ENCODE data around the gene NRL. TPM values are rescaled to one million over a fixed set of nuclear protein-coding genes. Genes with fewer than 3 reads are reported as not detected.

The NRL gene
- polyA plus RNA-seq, 2 of the 4 experiments (the other 2 are of a cell fraction), result 0.93 to 0.97 TPM

GRCh38 chr14:24143511-24143910 is 28.8 kb upstream of the NRL start:
- no peak for TF ChIP-seq HMGXB4 (CRISPR knock-in tag; IDR thresholded peaks at IDR 0.05; ENCODE audit: borderline replicate concordance)
- no peak for TF ChIP-seq REST (IDR thresholded peaks at IDR 0.05)
- TF ChIP-seq MAZ (IDR thresholded peaks at IDR 0.05; ENCODE audit: borderline replicate concordance, low read depth, low read length), result no peak
- no peak for TF ChIP-seq SREBF2 (IDR thresholded peaks at IDR 0.05)
- TF ChIP-seq PBX3 (IDR thresholded peaks at IDR 0.05), result no peak
- TF ChIP-seq RFX5 (IDR thresholded peaks at IDR 0.05), result no peak
- TF ChIP-seq EHF (CRISPR knock-in tag; IDR thresholded peaks at IDR 0.05), result no peak
- no peak for TF ChIP-seq BHLHE40 (IDR thresholded peaks at IDR 0.05; ENCODE audit: low read depth, low read length)
- TF ChIP-seq NFE2L2 (conservative IDR thresholded peaks at IDR 0.05; ENCODE audit: low read length), result no peak
- TF ChIP-seq KDM5A (IDR thresholded peaks at IDR 0.05), result no peak
- no peak for TF ChIP-seq HOXA7 (CRISPR knock-in tag; IDR thresholded peaks at IDR 0.05)
- Histone ChIP-seq H3K9me3 (no peaks in the 10 kb centered on the region), H3K4me2 (no peak overlapping the region), H3K4me3 (no peak overlapping the region), H3K4me1 (peaks cover 31% of the 10 kb centered on the region), H3K27ac (no peak overlapping the region)
- FAIRE-seq, result no peak
- ChIA-PET POLR2A (no interaction called here), CTCF (interaction anchor here (1.1 to 12.6 kb wide), 3 partner anchors 8 to 19 kb away, joined by 3 to 168 read pairs (median 3); partner anchors contain the start of genes IRF9 and PSME1)
- no peak for DNase-seq (ENCODE audit: low read depth in 1 of 2, low spot score in 1 of 2)
- WGBS (ENCODE audit: missing lambda C conversion rate), result 95% methylated on average over 2 of the region's 2 CpGs
- ATAC-seq, result no peak

- CTCF ChIA-PET, result interaction anchor here (0.9 to 12.6 kb wide), 8 partner anchors 10 to 166 kb away, joined by 3 to 168 read pairs (median 4); partner anchors contain the start of genes CIDEB, DCAF11, FITM1 and IPO4
- Histone ChIP-seq H3K9me3 (no peaks in the 10 kb centered on the region), H3K4me3 (peak within 1 kb of the TSS; percentile 59), H3K4me2 (peak within 1 kb of the TSS; percentile 83), H3K4me1 (peaks cover 39% of the 10 kb centered on the region), H3K27ac (peak within 1 kb of the TSS; percentile 86 to 95)
- POLR2A ChIA-PET, result interaction anchor here (0.7 to 2.9 kb wide), 10 partner anchors 9 to 101 kb away, joined by 3 to 31 read pairs (median 4); partner anchors contain the start of genes DCAF11, IRF9, NRL and PCK2
- WGBS (ENCODE audit: missing lambda C conversion rate), result 0% methylated on average over 59 of the region's 65 CpGs
- FAIRE-seq (no peak), DNase-seq (ENCODE audit: low read depth in 1 of 2, low spot score in 1 of 2) (peak; percentile 99), ATAC-seq (peak; percentile 81 to 93)
- TF ChIP-seq JUN (IDR thresholded peaks at IDR 0.05), result peak; percentile 88
- peak; percentile 85 for TF ChIP-seq RFX5 (IDR thresholded peaks at IDR 0.05)
- TF ChIP-seq PBX3 (IDR thresholded peaks at IDR 0.05), result peak; percentile 49; the same call in 1 of the 2 replicates
- no peak for TF ChIP-seq ELK1 (IDR thresholded peaks at IDR 0.05; ENCODE audit: low read depth, low read length)
- no peak for TF ChIP-seq ZFP36 (IDR thresholded peaks at IDR 0.05; ENCODE audit: borderline replicate concordance, partially characterized antibody)
- no peak for TF ChIP-seq REST (IDR thresholded peaks at IDR 0.05)
- peak; percentile 69 for TF ChIP-seq MAFK (IDR thresholded peaks at IDR 0.05; ENCODE audit: partially characterized antibody)
- peak; percentile 89 for TF ChIP-seq USF2 (IDR thresholded peaks at IDR 0.05)
- TF ChIP-seq KDM1A (IDR thresholded peaks at IDR 0.05; ENCODE audit: low read depth), result no peak
- no peak for TF ChIP-seq EHF (CRISPR knock-in tag; IDR thresholded peaks at IDR 0.05)
- peak; percentile 79 for TF ChIP-seq MAX (IDR thresholded peaks at IDR 0.05)
- TF ChIP-seq NFE2L2 (conservative IDR thresholded peaks at IDR 0.05; ENCODE audit: low read length), result no peak
- no peak for TF ChIP-seq EP300 (IDR thresholded peaks at IDR 0.05)
Observed at GRCh38 chr14:24141097-24141880, 26.5 kb upstream of the NRL start, which contains the start of gene EMC9. EMC9 (minus strand) TSS chr14:24141591; CDS start chr14:24141304, 287 bp downstream.
